GM12874 (cell line): ENCODE results near the gene ARHGAP26.

Experiments
- TF ChIP-seq, protein P1 (sequence below): IDR thresholded peaks from 2 replicates; pipeline ENCODE4 v1.5.1; 2011; ENCODE audit warnings: low read depth, mild to moderate bottlenecking, control low read depth, low read length, moderate library complexity; ENCODE audit not compliant: insufficient read depth

The ARHGAP26 gene

DNA sequence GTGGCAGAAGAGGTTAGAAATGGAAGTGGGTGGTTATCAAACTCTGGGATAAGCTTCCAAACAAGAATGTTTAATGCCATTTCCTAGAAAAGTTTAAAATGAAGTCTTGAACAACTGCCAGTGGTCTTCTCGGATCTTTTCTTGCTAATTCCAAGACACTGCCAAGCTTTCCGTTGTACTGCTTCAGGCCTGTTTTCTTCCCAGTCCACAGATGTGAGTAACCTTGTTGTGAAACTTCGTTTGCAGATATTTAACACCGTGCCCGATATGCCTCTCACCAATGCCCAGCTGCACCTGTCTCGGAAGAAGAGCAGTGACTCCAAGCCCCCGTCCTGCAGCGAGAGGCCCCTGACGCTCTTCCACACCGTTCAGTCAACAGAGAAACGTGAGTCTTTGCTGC lies 363.5 kb downstream of the ARHGAP26 start:
- TF ChIP-seq, protein P1, sequence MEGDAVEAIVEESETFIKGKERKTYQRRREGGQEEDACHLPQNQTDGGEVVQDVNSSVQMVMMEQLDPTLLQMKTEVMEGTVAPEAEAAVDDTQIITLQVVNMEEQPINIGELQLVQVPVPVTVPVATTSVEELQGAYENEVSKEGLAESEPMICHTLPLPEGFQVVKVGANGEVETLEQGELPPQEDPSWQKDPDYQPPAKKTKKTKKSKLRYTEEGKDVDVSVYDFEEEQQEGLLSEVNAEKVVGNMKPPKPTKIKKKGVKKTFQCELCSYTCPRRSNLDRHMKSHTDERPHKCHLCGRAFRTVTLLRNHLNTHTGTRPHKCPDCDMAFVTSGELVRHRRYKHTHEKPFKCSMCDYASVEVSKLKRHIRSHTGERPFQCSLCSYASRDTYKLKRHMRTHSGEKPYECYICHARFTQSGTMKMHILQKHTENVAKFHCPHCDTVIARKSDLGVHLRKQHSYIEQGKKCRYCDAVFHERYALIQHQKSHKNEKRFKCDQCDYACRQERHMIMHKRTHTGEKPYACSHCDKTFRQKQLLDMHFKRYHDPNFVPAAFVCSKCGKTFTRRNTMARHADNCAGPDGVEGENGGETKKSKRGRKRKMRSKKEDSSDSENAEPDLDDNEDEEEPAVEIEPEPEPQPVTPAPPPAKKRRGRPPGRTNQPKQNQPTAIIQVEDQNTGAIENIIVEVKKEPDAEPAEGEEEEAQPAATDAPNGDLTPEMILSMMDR, result no peak

DNA sequence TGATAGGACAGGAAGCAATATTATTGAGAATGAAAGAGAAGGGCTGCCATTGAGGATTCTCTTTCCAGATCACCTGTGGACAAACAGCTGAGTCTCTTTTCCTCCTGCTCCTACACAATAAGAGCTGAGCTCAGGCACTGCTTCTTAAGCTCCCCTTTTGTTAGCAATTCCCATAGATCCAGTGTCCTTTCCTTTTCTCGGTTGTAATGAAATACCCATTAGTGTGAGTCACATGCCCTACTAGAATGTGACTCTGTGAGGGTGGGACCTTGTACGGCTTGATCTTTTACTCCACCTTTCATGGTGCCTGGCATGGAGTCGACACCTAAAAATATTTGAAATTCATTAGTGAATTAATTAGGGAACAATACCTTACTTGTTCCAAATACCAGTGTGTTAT lies 364.1 kb downstream of the ARHGAP26 start:
- TF ChIP-seq, protein P1, result no peak

DNA sequence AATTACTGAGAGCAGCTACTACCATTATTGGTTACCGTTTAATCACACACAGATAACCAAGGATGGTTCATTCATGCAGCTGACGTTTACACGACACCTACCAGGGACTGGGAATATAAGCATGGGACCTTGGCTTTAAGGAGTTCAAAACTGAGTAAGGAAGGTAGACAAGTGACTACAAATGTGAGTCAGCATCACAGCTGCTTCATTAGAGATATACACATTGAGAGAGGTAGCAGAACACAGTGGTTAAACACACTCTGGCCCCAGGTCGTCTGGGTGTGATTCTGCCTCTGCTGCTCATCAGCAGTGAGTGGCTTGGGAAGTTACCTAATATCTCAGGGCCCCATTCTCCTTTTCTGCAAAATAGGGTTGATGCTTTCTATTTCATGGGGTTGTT lies 364.7 kb downstream of the ARHGAP26 start:
- TF ChIP-seq, protein P1, result no peak

DNA sequence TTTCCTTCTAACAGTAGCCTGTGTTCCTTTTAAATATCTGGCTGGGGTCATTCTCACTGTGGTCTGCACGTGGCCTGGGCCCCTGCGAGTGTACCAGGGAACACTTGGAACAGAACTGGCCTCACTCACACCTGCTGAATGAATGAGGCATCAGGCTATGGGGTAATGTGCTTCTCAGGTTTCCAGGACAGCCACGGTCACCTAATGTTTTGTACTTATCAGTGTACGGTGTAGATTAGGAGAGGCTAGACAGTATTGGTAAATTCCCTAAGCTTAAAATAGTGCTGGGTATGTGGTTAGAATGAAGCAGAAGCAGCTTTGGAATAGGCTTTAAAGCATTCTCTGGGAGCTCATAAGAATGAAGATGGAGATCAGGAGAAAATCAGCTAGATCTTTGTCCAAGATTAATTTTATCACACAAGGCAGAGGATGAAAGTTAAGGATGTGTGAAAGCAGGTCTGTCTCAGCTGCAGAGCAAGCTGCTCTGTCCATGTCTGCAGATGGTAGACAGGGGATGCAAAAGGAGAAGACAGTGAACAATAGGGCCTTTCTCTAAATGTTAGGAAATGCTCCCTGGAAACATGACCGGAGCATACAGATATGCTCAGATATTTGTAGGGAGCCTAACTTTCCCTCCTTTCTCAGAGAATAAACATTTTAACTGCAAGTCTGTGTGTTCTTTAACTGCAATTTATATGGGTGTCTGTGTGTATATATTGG lies 365.8 kb downstream of the ARHGAP26 start:
- TF ChIP-seq, protein P1, result no peak

DNA sequence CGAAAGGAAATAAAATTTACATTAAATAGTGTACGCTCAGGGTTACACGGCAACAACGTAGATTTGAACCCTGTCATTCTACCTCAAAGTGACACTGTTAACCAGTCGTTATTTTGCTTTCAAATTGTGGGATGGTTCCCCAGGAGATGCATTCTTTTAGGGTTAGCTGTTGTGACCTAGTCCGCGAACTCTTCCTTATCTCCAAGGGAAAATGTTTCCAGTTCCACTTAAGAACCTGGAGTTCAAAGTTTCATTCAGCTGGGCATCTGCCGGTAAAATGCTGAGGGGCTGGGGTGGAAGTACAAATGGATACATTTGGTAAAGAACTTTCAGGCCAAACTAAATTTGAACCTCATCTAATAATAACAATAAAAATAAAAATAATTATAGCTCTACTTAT lies 368.7 kb downstream of the ARHGAP26 start:
- TF ChIP-seq, protein P1, result no peak

DNA sequence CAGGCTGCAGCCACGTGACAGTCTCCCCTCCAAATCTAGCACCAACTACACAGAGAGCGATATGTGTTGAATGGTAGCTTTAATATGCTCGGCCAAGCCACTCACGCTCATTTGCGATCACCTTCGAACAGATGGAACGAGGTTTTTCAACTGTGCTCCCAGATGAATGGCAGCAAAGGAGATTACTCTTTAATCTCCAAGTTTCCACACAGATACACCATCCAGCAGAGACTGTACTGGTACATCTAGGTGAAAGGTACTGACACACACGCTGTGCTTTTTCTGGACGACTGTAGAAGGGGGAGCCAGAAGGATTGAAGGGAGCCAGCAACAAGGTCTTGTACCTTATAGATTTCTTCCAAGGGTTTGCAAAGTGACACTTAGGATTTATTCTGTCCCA lies 369.4 kb downstream of the ARHGAP26 start:
- TF ChIP-seq, protein P1, result no peak

DNA sequence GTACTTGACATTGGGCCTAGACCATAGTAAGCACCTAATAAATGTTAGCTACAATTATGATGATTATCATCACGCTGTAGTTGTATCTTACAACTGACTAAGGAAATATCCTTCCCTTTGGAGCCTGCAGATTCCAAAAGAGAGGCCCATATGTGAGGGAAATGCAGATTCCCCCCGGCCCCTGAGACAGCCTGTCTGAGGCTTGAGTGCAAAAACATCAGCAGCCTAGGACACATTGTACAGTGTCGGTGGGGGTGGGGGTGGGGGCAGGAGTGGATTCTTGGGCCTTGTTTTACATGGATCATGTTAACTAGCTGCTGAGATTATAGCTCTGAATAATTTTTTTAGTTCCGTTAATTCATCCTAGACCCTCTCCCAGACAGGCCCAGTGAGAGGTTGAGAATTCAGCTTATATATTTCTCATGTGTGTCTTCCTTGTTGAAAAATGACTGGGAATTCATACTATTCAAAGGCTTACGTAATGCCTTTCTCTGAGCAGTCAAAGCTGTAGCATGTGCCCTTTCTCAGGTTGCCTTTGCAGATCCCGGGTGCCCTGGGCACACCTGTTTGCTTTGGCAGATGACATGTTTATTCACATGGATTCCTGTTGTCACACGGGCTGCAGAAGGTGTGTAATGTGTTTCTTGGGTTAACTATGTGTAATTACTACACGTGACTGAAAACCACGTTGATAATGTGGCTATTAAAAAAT lies 370.5 kb downstream of the ARHGAP26 start:
- TF ChIP-seq, protein P1, result no peak
